Muscle layer of colon (tissue), 2 donors: ENCODE measurements around the gene FIBCD1.

Source experiments
- H3K27ac ChIP-seq: one replicate; pipeline ENCODE4 v1.7.0; 2013; ENCODE audit warnings: low read depth, mild to moderate bottlenecking, low read length, moderate library complexity
- H3K27me3 ChIP-seq, 2 donors: one replicate each; pipeline ENCODE4 v1.7.0; 2013; ENCODE audit warnings: low read length in 2 of 2, mild to moderate bottlenecking in 2 of 2; ENCODE audit not compliant: insufficient read depth in 2 of 2, control insufficient read depth in 1 of 2
- H3K36me3 ChIP-seq: one replicate; pipeline ENCODE4 v1.7.0; 2013; ENCODE audit warnings: mild to moderate bottlenecking, low read length; ENCODE audit not compliant: insufficient read depth
- H3K4me1 ChIP-seq: one replicate; pipeline ENCODE4 v1.7.0; 2013; ENCODE audit warnings: mild to moderate bottlenecking, low read length; ENCODE audit not compliant: insufficient read depth
- H3K4me3 ChIP-seq, 2 donors: one replicate each; pipeline ENCODE4 v1.7.0; 2013; ENCODE audit warnings: low read length in 2 of 2, low read depth in 1 of 2, mild to moderate bottlenecking in 1 of 2, moderate library complexity in 1 of 2
- H3K9ac ChIP-seq: one replicate; pipeline ENCODE4 v1.7.0; 2013; ENCODE audit warnings: low read length
- H3K9me3 ChIP-seq: one replicate; pipeline ENCODE4 v1.7.0; 2013; ENCODE audit warnings: mild to moderate bottlenecking, low read length
- donor health status: abdominal sarcoma.
- donor health status: Adenocarcinoma of cecum.

FIBCD1 gene

DNA sequence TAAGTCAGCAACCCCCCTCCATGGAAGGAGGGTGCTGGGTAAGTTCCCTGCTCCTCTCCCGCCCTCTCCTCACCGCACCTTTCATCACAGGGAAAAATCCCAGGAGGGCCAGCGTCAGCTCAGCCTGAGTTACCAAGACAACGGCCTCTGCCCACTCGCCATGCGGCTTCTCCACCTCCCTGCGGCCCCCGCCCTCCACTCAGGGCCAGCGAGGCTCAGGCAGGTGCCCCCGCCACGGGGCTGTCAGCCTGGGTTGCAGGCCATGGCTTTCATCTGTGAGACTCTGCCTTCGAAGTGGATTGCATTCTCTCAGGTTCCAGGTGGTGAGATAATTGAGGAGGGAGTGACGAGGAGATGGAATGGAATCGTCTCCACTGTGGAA is 42.7 kb upstream of the FIBCD1 start:
- H3K4me3 ChIP-seq = no peak overlapping the region
- H3K4me1 ChIP-seq = no peaks in the 10 kb centered on the region
- H3K9me3 ChIP-seq = no peaks in the 10 kb centered on the region
- H3K27ac ChIP-seq = no peak overlapping the region
- H3K36me3 ChIP-seq = no peaks in the 10 kb centered on the region
- H3K9ac ChIP-seq = no peak overlapping the region
- no peaks in the 10 kb centered on the region for H3K27me3 ChIP-seq

DNA sequence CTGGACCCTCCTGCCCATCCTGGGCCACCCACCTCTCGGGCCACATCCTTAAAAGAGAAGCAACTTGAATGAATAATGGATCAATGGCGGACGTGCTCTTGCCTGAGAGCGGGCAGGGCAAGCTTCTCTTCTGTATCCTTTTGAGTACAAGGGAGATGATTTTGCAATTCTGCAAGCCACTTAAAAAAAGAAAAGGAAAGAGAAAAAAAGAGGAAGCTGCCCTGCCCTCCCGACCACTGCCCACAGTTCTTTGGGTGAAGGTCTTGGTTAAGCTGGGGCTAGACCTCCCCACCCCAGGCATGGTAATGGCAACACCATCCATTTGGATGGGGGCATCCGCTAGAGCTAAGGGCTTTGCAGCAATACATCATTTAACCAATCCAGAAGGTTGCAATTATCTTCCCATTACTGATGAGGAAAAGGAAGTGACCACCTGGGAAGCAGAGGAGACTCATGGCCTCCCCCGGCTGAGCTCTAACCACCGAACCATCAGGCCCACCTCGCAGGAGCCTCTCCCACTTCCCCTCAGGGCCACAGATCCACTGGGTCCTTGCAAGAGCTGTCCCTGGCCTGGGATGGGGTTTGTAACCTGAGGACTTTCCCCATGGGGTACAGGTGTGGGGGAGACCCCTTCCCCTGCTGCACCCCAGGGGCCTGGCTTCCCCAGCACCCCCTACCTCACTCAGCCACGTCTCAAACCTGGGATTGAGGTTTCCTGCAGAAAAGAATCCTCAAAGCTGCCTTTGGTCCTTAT is 42.1 kb upstream of the FIBCD1 start:
- H3K9ac ChIP-seq = no peak overlapping the region
- H3K4me1 ChIP-seq = no peaks in the 10 kb centered on the region
- no peak overlapping the region for H3K27ac ChIP-seq
- H3K4me3 ChIP-seq = no peak overlapping the region
- no peaks in the 10 kb centered on the region for H3K27me3 ChIP-seq
- H3K36me3 ChIP-seq = no peaks in the 10 kb centered on the region
- H3K9me3 ChIP-seq = no peaks in the 10 kb centered on the region

DNA sequence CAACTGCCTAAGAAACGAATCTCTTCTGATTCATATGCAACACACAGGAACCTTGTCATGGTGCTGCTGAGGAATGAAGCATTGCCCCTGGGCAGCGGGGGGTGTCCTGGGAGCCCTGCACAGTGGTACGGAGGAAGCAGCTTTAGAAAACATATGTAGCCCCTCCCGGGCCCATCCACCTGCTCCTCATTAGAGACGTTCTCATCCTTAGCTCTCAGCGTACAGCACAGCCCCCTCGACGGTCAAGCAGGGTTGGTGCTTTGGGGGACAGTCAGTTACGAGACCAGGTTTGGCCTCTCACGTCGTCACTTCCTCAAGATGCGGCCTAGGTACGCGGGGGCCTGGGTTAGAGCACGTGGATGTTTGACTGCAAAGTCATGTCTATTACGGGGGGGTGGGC is 41.5 kb upstream of the FIBCD1 start:
- no peak overlapping the region for H3K4me3 ChIP-seq

DNA sequence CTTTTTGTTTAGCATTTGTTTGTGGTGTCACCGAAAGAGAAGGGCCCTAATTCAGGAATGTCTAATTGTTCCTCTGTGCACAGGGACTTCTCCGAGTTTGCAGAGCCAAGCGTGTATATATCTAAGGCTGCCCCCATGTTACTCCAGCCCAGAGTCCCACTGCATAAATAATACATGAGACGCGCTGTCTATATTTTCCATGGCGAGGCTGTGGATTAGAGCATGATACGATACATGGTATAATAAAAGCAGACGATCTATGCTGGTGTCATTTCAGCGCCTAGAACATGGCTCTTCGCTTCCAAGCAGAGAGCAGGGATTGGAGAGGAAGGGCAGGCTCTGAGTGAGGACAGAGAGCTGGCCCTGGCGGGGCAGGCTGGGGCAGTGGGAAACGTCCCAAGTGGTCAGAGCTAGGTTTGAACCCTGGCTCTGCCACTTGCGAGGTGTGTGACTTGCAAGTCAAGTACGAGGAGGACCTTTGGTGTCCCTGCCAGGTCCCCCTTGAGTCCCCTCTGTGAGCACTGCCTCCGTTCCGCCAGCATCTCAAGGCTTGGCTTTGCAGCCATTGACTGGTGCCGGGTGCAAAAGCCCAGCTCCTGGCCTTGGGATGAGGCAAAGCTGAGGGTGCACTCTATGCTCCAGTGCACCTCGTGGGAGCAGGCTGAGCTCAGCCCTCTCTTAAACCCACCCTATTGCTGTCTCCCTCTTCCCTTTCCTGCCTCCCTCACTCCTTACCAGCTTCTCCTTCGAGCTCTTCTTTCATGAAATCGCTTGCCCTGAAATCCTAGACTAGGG is 40.7 kb upstream of the FIBCD1 start:
- H3K36me3 ChIP-seq = no peaks in the 10 kb centered on the region
- no peaks in the 10 kb centered on the region for H3K9me3 ChIP-seq
- no peak overlapping the region for H3K27ac ChIP-seq
- no peaks in the 10 kb centered on the region for H3K27me3 ChIP-seq
- H3K4me3 ChIP-seq = no peak overlapping the region
- no peak overlapping the region for H3K9ac ChIP-seq
- H3K4me1 ChIP-seq = no peaks in the 10 kb centered on the region

More for the DNA sequence above, 41.5 kb upstream of the FIBCD1 start:
- Histone ChIP-seq H3K9me3 (no peaks in the 10 kb centered on the region), H3K9ac (no peak overlapping the region), H3K4me1 (no peaks in the 10 kb centered on the region), H3K27ac (no peak overlapping the region), H3K36me3 (no peaks in the 10 kb centered on the region), H3K27me3 (no peaks in the 10 kb centered on the region)

DNA sequence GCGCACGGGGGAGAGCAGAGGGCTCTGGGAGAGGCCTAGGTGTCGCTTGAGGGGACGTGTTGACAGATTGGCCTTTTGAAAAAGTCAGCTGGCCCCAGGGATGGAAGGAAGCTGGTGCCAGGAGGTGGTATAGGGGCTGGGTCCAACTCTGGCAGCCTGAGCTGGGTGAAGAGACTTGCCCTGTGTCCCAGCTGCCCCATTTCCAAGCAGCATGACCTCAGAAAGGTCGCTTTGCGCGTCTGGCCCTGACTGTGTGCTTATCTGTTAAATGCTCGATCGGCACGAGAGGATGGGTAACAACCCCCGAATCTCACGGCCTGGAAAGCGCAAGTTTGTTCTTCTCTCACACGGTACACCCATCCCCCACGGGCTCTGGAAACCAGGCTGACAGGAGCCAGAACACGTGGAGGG is 38.8 kb upstream of the FIBCD1 start:
- no peaks in the 10 kb centered on the region for H3K9me3 ChIP-seq
- H3K27ac ChIP-seq = no peak overlapping the region
- H3K4me3 ChIP-seq = no peak overlapping the region
- H3K4me1 ChIP-seq = no peaks in the 10 kb centered on the region
- no peak overlapping the region for H3K9ac ChIP-seq
- H3K36me3 ChIP-seq = no peaks in the 10 kb centered on the region
- H3K27me3 ChIP-seq = peaks cover 0 to 11% of the 10 kb centered on the region in 2 donors

DNA sequence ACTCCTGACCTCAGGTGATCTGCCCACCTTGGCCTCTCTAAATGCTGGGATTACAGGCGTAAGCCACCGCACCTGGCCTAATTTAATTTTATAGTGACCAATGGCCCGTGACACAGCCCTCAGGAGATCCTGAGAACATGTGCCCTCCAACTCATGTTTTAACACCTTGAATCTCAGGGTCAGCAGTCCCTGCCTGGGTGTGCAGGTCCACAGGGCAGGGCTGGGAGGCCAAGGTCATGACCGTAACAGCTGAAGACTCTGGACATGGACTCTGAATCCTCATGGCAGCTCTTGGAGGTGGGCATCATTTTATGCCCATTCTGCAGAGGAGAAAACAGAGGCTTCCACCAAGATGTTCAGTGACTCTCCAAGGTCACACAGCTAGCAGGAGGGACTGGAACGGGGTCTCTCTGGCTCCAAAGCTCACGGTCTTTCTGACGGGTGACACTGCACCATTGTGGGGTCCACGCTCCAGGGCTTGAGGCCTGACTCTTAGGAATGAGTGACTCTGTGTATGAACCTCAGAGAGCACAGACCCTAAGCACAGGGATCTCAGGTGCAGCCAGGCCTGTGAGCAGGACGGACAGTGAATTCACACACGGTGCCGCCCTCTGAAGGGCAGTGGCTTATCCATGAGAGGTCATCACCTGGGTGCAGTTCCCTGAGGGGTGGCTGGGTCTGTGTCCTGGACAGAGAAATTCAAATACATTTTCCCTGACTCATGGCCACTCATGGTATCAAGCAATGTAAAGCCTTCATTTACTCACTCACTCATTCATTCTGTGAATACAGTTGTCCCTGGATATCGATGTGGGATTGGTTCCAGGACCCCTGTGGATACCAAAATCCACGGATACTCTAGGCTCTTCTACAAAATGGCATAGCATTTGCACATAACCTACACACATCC is 37.1 kb upstream of the FIBCD1 start:
- Histone ChIP-seq H3K27me3 (peaks cover 8 to 17% of the 10 kb centered on the region in 2 donors), H3K27ac (no peak overlapping the region), H3K4me3 (no peak overlapping the region), H3K9ac (no peak overlapping the region), H3K36me3 (no peaks in the 10 kb centered on the region), H3K4me1 (no peaks in the 10 kb centered on the region), H3K9me3 (no peaks in the 10 kb centered on the region)

DNA sequence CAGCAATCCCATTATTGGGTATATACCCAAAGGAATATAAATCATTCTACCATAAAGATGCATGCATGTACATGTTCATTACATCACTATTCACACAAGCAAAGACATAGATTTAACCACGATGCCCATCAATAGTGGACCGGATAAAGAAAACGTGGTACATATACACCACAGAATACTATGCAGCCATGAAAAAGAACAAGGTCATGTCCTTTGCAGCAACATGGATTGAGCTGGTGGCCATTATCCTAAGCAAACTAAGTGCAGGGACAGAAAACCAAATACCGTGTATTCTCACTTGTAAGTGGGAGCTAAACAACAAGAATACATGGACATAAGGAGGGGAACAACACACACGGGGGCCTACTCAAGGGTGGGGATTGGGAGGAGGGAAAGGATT is 36.1 kb upstream of the FIBCD1 start:
- Histone ChIP-seq H3K27ac (no peak overlapping the region), H3K36me3 (no peaks in the 10 kb centered on the region), H3K9me3 (no peaks in the 10 kb centered on the region), H3K4me3 (no peak overlapping the region), H3K27me3 (peaks cover 8 to 17% of the 10 kb centered on the region in 2 donors), H3K4me1 (no peaks in the 10 kb centered on the region), H3K9ac (no peak overlapping the region)

DNA sequence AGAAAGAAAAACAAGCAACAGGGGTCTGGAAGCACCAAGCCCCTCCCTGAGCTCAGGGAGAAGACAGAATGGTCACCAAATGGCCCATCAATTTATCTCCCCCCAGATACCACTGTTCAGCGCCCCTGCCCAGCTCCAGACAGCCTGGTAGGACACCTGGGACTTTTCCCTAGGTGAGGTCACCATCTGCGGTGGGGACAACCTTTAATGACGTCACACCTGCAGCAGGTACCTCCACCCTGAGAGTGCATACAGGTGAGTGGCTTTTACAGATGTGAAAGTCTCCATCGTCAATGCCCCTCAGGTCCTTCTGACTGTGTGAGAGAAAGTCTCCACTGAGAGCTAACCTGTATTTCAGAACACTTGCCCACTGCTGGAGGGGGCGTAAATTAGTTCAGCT is 35.6 kb upstream of the FIBCD1 start:
- Histone ChIP-seq H3K27me3 (peaks cover 8 to 17% of the 10 kb centered on the region in 2 donors), H3K36me3 (no peaks in the 10 kb centered on the region), H3K4me1 (no peaks in the 10 kb centered on the region), H3K9me3 (no peaks in the 10 kb centered on the region), H3K27ac (no peak overlapping the region), H3K4me3 (no peak overlapping the region), H3K9ac (no peak overlapping the region)

DNA sequence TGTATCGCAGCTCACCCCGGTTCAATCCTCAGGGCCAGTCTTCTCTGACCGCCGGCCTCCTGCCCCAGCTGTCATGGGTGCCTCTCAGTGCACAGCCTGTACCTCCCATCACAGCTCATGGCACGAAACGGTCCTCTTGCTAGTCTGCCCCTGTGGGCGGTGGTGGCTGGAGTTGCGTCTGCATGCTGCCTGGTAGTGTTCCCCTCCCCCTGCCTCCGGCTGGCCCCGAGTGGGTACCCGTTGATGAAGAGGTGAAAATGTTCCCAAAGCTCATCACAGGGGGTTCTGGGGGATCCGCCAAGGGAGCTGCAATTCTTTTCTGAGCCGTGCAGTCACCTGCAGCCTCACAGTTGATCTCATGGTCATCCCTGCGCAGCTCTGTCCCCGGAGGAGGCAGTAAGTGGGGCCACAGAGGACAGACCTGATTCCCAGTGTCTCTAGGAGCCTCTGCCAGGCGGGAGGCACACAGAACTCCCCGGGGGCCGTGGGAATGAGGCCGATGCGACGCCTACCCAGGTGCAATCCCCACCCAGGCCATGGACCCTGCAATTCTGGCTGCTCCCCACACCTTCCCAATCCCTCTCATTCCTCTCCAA is 34.7 kb upstream of the FIBCD1 start:
- H3K27ac ChIP-seq = no peak overlapping the region
- no peaks in the 10 kb centered on the region for H3K4me1 ChIP-seq
- H3K4me3 ChIP-seq = no peak overlapping the region
- no peak overlapping the region for H3K9ac ChIP-seq
- peaks cover 8 to 17% of the 10 kb centered on the region in 2 donors for H3K27me3 ChIP-seq
- H3K9me3 ChIP-seq = no peaks in the 10 kb centered on the region
- H3K36me3 ChIP-seq = no peaks in the 10 kb centered on the region

DNA sequence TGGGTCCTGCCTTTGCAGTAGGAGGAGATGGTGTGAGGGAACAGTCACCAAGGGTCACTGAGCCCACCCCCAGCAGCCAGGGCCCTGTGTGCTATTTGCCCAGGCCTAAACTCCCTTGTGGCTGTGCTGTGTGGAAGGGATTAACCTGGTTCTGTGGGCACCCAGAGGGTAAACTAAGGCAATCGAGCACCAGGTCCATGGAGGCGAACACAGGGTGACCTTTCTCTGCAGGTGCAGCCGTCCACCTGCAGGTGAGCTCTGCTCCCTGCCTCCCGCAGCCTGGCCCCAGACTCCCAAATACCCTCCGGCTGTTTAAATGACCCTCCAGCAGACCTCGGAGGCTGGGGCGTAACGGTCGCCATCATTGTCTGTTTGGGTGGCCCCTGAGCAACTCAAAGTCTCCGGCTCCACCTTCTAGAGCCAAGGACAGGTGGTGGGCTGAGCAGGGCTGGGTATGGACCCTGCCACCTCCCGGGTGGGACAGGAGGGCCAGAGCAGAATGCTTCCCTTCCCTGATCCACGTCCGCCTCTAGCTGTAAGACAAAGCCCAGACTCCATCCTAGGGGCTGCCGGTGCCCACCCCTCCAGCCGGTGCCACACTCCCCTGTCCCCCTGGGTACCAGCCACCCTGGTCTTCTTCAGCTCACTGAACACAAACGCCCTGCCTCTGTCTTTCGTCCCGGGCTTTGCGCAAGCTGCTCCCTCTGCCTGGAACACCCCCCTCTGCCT is 34.1 kb upstream of the FIBCD1 start:
- Histone ChIP-seq H3K27me3 (peaks cover 8 to 17% of the 10 kb centered on the region in 2 donors), H3K4me3 (no peak overlapping the region)

More for the DNA sequence above, 34.1 kb upstream of the FIBCD1 start:
- Histone ChIP-seq H3K9me3 (no peaks in the 10 kb centered on the region), H3K27ac (no peak overlapping the region), H3K9ac (no peak overlapping the region), H3K36me3 (no peaks in the 10 kb centered on the region), H3K4me1 (no peaks in the 10 kb centered on the region)
